GM19023 (cell line): Measurements from ENCODE around the gene LDLRAD3.

ENCODE experiments used
- ATAC-seq: cut with Tn5 transposase; IDR thresholded peaks from one replicate; pipeline ENCODE4 v1.9.1; 2021; ENCODE audit warnings: mild to moderate bottlenecking, moderate library complexity; ENCODE audit not compliant: unreplicated experiment

The LDLRAD3 gene

GRCh38 chr11:35953081-35953760 lies 9.4 kb downstream of the LDLRAD3 start:
- no peak for ATAC-seq

DNA sequence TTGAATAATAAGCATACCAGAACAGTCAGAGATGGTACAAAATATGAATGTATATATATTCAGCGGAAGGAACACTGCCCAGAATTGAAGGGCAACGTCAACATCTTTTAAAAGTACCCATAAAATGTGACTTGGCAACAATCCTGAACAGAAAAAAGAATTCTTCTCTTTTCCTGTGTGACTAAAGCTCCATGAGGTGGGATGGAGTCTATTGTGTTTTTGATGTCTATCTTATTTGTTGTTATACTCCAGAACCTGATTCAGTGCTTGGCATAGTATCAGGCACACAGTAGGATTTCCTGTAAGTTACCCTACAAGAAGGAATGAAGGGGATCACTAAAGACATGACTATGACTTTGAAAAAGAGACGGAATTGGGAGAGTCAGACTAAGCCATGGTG lies 10.3 kb downstream of the LDLRAD3 start:
- ATAC-seq = no peak

- no peak for ATAC-seq
These were observed 11.8 kb downstream of the LDLRAD3 start for GRCh38 chr11:35955636-35956035.

DNA sequence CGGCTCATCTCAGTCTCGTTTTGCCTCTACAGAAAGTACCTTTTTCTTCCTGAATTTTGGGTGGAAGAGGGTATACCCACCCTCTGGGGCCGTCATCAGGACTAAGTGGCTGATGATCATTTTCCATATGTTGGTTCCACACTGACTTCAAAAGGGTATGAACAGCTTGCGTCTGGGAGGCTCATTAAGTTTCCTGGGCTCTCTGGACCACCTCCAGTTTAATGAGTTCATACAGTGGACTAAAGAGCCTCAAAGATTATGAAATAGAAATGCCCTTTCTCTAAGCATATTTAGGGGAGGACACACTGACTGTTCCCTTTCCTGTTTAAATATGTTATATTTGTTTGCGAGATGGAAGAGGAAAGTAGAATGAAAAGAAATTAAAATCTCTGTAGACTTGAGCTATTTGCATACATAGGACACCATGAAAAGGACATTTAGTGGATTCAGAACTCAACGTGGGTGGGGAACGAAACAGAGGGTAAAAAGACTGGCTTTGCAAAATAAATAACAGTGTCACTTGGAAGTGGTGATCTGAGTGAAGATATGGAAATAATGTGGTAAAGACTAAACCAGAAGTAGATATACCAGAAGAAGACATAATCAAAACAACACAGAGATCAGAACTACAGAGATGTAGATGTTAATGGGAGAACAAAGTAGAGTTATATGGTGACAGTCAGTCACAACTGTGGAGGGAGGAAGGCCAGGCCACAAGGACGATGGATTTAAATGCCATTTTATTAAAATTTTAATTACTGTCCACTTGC lies 18.7 kb downstream of the LDLRAD3 start:
- ATAC-seq = no peak

DNA sequence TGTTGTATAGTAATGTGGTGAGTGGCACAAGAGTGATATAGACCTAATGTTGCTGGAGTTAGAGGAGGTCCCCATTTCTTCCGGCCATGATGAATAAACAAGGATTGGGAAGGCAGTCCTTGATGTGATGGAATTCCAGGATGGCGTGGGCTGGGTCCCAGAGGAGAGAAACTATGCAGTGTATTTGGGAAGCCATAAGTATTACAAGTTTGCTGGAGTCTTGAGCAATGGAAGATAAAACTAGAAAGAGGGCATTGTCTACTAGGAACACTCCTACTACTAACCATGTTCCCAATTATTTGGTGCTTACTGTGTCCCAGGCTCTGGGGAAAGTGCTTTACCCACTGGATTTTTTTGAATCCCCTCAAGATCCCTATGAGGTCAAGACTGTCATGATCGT lies 20.0 kb downstream of the LDLRAD3 start:
- ATAC-seq = no peak

- no peak for ATAC-seq
These were observed 21.0 kb downstream of the LDLRAD3 start for GRCh38 chr11:35964841-35965240.

DNA sequence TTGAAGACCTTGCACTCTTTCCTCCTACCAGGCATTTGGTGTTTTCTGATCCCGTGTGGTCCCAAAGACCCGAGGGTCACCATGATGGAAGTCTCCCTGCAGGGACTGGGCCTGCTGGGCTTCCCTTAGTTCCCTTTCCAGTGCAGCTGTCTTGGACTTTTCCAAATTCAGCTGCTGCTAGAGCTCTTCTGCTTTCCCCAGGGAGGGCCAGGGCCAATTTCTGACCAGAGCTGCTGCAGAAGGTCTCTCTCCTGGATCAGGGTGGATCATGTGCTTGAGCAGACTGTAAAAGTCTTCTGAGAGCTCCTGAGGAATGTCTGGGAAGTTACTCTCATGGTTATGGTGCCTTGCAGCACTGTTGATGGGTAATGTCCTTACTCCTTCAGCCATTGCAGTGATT lies 23.2 kb downstream of the LDLRAD3 start:
- no peak for ATAC-seq

DNA sequence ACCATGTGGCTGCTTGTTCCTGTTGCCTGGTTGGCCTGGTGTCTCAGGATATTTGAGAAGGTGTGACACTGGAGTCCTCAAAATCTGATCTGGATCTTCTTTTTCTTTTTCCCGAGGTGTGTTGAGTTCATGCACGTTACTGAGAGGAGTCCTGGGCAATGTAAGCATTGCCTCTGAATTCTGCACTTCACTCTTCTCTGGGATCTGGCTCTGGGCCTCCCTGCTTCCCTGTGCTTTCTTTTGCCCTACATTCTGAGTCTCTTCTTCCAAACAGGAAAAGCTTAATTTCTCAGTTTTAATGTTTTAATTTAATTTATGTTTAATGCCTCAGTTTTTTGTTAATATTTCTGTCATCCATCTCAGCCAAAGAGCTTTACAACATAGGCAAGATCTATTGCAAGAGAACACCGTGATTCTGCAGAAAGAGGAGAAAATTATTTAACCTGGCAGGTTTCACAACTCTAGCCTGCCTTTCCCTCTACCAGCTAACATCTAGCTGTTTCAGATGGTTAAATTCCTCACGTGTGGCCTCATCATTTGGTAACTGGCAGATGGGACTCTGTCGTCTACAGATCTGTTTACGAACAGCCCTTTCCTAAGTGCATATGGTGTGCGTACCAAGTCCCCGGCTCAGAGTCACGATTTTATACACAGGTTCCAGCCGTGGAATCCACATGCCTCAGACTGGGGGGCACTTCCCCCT lies 24.7 kb downstream of the LDLRAD3 start:
- no peak for ATAC-seq

DNA sequence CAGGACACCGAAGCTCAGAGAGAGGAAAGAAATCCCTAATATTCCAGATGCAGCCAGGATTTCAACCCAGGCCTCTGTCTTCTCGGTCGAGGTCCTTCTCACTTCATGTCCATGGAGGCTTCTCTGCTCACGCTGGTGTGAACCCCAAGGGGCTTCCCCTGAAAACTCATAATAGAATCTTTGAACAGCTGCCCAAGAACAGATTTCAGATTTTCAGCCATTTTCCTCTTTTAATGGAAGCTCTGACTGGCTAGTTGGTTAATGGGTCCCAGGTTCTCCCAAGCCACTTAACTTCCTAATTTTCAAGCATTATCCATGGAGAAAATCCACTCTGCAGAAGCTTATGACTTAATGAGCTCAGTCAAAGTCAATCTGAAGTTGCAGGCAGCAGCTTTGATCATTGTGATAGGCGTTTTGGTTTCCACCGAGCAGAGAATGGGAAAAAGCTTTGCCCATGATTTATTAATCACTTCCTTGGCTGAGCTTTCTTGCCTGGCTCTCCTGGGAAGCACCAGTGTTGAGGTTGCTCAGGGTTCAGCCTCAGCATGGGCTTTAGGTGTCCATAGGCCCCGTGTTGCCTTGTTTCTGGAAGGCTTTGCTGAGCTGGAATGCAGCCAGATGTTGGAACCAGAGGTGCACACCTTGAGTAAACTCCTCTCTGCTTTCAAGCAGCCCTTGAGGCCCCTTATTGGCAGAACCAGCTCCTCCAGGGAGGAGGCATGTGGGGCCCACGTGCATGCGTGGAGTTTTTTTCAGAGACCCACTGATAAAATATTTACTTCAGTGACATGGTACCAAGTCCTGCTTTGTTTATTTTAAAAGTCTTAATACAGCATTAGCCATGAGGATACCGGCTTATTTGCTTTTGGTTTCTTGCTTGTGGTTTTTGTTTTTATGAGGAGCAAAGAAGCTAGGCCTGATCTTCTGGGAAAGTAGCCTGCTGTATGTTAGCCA lies 25.5 kb downstream of the LDLRAD3 start:
- no peak for ATAC-seq

GRCh38 chr11:35970445-35970844 lies 26.6 kb downstream of the LDLRAD3 start:
- ATAC-seq = no peak

DNA sequence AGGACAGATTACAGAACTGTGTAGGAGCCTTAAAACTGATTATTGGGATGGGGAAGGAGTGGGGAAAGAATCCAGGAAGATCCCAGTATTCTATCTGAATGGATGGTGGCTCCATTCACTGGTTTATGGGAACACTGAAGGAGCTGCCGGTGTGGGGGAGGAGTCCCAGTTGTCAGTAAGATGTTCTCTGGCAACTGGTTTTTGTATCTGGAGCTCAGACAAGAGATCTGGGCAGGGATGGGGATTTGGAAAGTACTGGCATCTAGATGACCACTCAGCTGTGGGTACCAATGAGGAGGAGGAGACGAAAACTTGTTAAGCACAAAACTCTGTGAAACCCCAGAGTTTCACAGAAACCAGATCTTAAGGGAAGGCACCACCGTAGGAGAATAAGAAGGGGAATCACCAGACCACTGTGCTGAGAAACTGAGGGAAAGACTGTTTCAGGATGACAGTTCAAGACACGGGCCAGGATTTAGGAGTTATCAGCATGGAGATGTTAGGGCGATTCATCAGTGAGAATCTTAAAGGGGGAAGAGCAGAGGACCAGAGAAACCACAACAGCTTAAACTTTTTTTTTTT lies 28.1 kb downstream of the LDLRAD3 start:
- no peak for ATAC-seq

- no peak for ATAC-seq
These were observed 31.2 kb downstream of the LDLRAD3 start for GRCh38 chr11:35974882-35975589.

DNA sequence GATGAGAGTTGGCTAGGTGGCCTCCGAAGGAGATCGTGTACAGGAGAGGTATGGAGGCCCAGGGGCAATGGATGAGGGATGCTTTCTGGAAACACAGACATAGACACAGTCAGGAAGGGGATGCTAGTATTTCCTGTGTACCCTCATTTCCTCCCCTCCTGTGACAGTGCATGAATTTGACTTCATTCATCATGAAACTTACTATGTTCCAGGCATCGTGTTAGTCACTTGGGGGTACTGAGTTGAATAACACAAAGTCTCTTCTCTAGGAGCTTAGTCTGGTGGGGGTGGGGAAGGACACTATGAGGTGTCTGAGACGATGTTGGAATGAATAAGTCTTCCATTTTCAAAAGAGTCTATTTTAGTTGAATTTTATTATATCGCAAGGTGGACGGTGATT lies 32.6 kb downstream of the LDLRAD3 start:
- ATAC-seq = no peak

DNA sequence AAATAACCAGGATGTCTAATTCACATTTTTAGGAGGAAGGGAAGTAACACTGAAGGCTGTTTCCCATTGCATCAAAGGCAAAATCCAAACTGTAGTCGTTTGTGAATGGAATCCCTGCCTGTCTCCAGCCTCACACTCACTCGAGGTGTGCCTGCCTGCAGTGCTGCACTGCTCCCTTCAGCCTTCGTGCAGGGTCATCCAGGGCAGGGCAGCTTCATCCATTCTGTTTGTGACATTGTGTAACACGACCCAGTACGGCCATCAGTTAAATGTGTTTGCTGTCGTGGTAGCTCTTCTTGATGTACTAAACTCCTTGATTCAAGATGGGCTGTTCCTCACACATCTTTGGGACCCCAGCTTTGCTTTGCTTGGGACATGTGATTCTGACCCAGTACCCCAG lies 34.3 kb downstream of the LDLRAD3 start:
- ATAC-seq = no peak

GRCh38 chr11:35978891-35979290 lies 35.0 kb downstream of the LDLRAD3 start:
- ATAC-seq = no peak

DNA sequence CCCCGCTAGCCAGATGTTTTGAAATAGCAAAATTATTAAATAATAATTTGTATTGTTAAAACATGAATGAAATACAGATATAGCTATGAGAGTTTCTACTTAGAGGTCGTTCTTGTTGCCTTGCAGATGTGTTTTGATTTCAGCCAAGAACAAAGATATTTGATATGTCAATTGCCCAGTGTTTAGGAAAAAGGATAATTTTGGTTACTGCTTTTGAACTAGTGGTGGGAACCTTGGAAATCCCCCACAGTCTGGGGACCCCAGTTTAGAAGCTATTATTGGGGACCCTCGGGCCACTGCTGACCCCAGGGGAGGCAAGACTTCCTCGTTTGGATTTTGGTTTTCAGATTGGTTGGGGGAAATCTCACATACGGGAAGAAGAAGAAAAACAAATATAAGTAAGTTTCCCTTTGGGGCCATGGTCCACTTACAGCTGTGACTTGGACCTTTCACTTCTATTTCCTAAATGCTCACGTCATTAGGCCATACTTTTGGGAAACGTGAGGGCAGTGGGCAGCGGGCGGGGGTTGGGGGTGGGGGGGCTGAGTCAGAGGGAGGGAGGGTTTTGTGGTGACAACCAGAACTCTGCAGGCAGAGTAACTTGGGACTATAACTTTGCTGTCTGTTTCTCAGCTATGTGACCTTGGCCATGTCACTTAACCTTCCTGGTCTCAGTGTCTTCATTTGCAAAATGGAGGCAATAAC lies 37.0 kb downstream of the LDLRAD3 start:
- ATAC-seq = no peak

- ATAC-seq = no peak
These were observed 37.7 kb downstream of the LDLRAD3 start for GRCh38 chr11:35981581-35981980.

GRCh38 chr11:35982061-35982460 lies 38.2 kb downstream of the LDLRAD3 start:
- ATAC-seq = no peak

DNA sequence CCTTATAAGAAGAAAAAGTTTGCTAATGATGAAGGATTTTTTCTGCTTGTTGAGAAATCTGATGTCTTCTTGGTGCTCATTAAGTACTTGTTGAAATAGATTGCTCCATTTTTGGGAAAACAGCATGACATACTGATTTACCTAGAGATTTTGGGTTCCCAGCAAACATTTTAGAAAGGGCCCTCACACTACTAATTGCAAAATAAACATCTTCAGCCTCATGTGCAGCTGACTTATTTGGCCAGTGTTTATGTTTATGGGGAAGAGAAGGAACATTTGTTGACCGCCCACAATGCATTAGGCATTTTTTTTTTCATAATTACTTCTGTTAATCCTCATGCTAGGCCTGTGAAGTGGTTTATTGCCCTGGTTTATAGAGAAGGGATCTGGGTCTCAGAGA lies 40.1 kb downstream of the LDLRAD3 start:
- ATAC-seq = no peak
